Suprapubic skin (tissue), 4 donors: ENCODE data around the gene DISC1.

ENCODE experiments used
- CTCF ChIP-seq, 2 donors: fragments of 200-600 bp in 1 of 2; fragments of 450-650 bp in 1 of 2; sonication (generic) in 1 of 2; IDR thresholded peaks; one replicate each; pipeline ENCODE4 v1.5.1; 2016 to 2019; ENCODE audit warnings: antibody characterized with exemption in 2 of 2, mild to moderate bottlenecking in 1 of 2, moderate library complexity in 1 of 2
- POLR2A ChIP-seq, 2 donors: fragments of 450-650 bp; IDR thresholded peaks; one replicate each; pipeline ENCODE4 v1.6.1; 2017; ENCODE audit warnings: antibody characterized with exemption in 2 of 2, mild to moderate bottlenecking in 2 of 2, moderate library complexity in 2 of 2
- POLR2AphosphoS5 ChIP-seq, 3 donors: sonication (generic); formaldehyde crosslinking; IDR thresholded peaks; one replicate each; pipeline ENCODE4 v1.6.1; 2017; ENCODE audit warnings: antibody characterized with exemption in 3 of 3

- TF ChIP-seq CTCF (IDR thresholded peaks at IDR 0.05) = no peak
- TF ChIP-seq POLR2AphosphoS5 (IDR thresholded peaks at IDR 0.05) = no peak
- TF ChIP-seq POLR2A (IDR thresholded peaks at IDR 0.05) = no peak
These were observed 9.6 kb downstream of the DISC1 start for GRCh38 chr1:231636157-231636556.
